GM12874 (cell line): ENCODE data around the gene MARS2.

Experiments used
- CTCF ChIP-seq: IDR thresholded peaks from 2 replicates; pipeline ENCODE4 v1.5.1; 2011; ENCODE audit warnings: low read depth, mild to moderate bottlenecking, control low read depth, low read length, moderate library complexity; ENCODE audit not compliant: insufficient read depth

MARS2 gene

GRCh38 chr2:197677483-197677882, 27.7 kb upstream of the MARS2 start:
- no peak for TF ChIP-seq CTCF

- no peak for TF ChIP-seq CTCF
Observed at GRCh38 chr2:197700960-197701359, 4.2 kb upstream of the MARS2 start.

GRCh38 chr2:197704434-197705120, 592 bp upstream of the MARS2 start:
- no peak for TF ChIP-seq CTCF

GRCh38 chr2:197705912-197706838, 1.0 kb downstream of the MARS2 start:
- no peak for TF ChIP-seq CTCF

- TF ChIP-seq CTCF: no peak
Observed at GRCh38 chr2:197706839-197707207, 1.7 kb downstream of the MARS2 start.

GRCh38 chr2:197707316-197708213, 2.4 kb downstream of the MARS2 start:
- TF ChIP-seq CTCF: peak; percentile 48; the same call in 1 of the 2 replicates

- no peak for TF ChIP-seq CTCF
Observed at GRCh38 chr2:197708331-197708730, 3.2 kb downstream of the MARS2 start.
